GM18858 (cell line): ENCODE data around the gene FCRLA.
"Not testable (repeated sequence)": the region's sequence is repeated elsewhere in the genome, so short reads cannot be mapped to it uniquely, and the experiment has no call there.

Experiments
- ATAC-seq: cut with Tn5 transposase; IDR thresholded peaks from one replicate; pipeline ENCODE4 v1.9.1; 2021; ENCODE audit not compliant: unreplicated experiment

FCRLA gene, protein sequence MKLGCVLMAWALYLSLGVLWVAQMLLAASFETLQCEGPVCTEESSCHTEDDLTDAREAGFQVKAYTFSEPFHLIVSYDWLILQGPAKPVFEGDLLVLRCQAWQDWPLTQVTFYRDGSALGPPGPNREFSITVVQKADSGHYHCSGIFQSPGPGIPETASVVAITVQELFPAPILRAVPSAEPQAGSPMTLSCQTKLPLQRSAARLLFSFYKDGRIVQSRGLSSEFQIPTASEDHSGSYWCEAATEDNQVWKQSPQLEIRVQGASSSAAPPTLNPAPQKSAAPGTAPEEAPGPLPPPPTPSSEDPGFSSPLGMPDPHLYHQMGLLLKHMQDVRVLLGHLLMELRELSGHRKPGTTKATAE

DNA sequence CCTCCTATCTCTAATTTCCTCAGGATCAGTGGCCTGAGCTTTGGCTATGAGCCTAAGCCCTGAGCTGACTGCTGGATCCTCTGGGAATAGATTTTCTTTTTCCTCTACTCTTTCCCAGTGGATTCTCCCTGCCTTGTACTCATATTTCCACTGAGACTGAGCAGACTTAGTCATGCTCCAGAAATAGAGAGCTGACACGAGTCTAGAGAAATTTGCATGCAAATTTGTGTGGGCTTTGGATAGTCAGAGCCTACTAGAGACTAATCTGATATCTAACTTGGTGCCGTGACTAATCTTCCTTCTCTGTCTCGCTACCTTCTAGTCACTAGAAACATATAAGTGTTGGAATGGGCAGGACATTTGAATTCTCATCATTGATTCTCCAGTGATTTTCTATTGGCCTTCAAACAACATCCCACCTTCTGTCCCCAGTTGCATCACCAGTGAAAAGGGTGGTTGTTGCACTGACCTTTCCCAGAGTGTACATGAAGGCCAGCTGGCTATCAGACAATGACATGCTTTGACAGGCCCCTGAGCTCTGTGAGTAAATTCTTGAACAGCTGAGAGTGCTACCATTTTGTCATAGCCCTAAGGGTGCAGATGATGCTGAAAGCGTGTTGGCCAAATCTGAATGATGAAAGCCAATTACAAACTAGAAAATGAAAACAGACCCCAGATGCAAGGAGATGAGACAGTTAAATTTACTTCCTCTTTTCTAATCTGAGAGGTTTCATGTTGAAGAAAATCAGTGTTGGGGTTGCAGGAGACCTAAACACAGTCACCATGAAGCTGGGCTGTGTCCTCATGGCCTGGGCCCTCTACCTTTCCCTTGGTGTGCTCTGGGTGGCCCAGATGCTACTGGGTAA, at the start of gene FCRLA:
Gene FCRLA, plus strand, starts transcription at position 748 of the 866 bp plus-strand sequence. Its CDS starts 36 bp downstream, at position 784.
- ATAC-seq: peak; percentile 44

DNA sequence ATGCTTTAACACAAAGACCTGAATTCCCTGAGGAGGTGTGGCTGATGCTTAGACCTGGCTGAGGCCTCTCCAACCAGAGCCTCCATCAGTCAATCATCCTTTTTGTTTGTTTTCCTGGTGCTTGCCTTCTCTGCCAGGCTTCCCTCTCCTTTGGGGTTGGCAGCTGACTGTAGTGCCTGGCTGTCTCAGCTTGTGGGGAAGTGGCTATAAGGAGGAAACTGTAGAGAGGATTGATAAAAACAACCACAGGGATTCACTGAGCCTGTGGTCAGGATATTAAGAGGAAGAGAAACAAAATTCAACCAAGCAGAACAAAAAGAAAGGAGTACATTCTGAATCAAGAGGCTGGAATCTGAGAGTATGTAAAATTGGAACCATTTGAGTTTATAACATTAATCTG, 48.5 kb upstream of the FCRLA start:
- not testable (repeated sequence) for ATAC-seq

DNA sequence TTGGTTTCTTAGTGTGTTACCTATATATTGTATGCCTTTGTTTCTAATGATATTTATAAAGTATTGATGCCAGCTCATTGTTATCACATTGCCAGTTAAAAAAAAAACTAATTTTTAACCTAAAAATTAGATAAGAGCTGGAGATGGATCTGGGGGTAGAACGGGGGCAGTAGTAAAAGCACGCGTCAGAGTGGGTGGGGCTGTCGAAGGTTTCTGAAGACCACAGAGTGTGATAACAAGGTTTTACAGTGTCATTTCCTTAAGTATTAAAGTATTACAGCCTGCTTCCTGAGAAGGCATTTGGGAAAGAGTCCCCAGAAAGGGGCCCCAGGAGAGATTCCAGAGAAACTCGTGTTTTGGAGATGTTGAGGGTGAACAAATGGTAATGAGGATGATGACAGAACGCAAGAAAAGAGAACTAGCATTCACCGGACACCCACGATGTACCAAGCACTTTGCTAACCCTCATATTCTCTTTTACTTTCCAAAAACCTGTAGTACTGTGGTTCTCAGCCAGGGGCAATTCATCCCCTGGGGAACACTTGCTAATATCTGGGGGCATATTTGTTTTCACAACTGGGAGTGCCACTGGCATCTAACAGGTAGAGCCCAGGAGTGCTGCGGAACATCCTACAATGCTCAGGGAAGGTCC, 45.2 kb upstream of the FCRLA start:
- ATAC-seq: not testable (repeated sequence)

DNA sequence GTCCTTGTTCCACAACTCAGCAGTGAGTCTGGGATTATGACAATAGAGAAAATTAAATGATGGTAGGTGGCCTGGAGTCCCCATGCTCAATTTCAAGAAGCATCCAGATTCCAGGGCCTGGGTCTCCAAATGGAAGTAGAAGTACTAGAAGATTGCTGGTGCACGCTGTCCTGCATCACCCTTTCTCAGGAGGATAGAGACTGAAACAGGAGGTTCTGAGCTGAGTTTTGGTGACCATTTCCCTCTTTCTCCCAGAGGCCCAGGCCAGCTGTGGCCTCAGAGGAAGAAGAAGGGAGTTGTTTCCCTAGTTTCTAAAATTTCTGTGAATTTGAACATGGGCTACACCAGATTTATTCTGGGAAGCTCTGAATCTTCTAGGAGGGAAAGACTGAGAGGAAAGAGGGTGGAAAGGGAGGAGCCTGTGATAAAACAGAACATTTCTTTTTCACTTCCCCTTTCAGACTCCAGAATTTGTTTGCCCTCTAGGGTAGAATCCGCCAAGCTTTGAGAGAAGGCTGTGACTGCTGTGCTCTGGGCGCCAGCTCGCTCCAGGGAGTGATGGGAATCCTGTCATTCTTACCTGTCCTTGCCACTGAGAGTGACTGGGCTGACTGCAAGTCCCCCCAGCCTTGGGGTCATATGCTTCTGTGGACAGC, 44.2 kb upstream of the FCRLA start, which contains the start of gene FCGR2B:
Gene FCGR2B, plus strand, starts transcription at position 460 of the 656 bp plus-strand sequence. Its CDS starts 99 bp downstream, at position 559.
- not testable (repeated sequence) for ATAC-seq

DNA sequence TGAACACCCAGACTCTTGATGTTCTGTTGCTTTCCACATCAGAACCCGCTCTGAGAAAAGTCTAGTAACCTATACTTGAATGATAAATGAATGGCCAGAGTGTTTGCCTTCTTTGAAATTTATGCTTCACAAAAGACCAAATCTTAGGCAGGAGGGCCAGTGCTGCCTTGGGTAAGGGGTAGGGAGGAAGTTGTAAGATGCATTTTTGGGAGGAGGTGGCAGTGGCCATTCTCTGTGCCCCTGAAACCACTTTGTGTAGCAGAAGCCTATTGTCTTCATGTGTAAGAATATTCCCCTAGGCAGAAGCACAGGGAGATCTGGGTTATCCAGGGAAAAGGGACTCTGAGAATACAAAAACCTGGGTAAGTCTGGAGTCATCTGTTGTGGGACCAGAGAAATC, 43.5 kb upstream of the FCRLA start:
- not testable (repeated sequence) for ATAC-seq

DNA sequence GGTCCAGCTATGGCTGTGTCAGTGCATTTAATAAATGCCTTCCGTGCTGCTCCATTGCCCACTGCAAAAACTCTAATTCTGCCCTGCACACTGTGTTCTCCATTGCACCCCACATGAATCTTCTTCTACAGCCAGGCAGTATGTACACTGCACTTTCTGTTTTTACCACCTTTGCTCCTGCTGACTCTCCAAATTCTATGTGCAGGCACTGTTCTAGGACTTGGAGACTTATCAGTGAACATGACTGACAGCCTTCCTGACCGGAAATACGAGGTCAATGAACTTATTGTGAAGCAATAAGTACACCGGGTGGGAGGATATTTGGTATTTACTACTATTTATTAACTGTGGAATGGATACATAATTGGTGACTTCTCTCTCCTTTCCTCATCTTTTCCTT, 42.3 kb upstream of the FCRLA start:
- ATAC-seq: not testable (repeated sequence)

DNA sequence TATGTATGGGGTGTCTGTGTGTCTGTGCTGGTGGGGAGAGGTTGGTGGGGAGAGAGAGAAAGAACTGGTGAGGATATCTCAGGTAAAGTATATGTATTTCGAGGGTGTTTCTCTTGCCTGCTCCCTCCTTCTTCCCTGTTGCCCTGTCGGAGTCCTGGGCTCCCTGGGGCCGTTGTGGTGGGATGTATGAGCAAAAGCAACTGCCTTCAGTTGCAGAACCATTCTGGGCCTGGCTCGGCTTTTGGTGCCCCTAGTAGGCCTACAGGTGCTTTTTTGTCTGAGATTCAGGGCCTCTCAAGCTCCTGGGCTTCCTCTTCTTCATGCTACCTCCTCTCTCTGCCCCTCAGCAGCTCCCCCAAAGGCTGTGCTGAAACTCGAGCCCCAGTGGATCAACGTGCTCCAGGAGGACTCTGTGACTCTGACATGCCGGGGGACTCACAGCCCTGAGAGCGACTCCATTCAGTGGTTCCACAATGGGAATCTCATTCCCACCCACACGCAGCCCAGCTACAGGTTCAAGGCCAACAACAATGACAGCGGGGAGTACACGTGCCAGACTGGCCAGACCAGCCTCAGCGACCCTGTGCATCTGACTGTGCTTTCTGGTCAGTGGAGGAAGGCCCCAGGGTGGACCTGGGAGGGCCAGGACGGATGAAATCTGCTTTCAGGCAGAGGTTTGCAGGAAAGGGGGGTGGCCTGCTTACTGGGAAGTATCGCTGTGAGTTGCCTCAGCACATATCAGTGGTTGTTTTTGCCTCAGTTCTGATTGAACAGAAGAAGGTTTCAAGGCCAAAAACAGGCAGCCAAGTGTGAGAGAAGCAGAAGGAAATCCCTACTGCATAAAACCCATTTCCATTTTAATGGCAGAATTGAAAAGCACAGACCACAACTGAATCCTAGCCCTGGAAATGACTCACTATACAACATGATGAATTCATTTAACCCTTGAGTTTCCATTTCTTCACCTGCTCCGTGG, 35.7 kb upstream of the FCRLA start:
- not testable (repeated sequence) for ATAC-seq

DNA sequence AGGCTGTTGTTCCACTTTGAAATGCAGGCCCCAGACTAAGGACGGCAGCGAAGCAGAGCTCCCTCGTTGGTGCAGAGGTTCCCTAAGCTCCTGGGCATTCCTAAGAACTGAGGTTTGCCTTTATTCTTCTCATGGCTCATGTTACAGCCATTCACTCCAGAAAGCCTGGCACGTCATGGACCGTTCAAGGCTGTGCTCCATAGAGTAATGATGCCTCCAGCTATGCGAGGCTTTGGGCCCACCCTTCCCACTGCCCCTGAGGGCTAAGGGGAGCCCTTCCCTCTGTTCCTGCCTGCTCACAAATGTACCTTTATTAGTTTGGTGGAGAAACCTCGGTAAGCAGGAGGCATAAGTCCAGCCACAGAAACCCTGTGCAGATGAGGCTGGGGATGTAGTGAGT, 33.6 kb upstream of the FCRLA start:
- ATAC-seq: not testable (repeated sequence)

DNA sequence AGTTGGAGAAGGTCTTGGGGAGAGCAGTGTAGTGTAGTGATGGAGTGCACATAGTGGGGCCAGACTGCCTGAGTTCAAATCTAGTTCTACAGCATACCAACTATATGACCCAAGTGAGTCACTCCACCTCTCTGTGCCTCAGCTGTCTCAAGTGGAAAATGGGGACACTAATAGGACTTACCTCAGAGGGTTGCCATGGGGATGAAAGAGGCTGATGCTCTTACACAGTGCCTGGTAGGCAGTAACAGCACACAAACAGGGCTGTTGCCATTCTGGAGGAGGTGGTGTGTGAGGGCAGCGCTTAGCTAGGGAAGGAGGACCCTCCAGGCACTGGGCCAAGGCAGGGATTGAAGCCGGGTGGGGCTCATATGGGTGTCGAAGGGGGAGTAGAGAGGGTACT, 32.6 kb upstream of the FCRLA start:
- ATAC-seq: not testable (repeated sequence)

DNA sequence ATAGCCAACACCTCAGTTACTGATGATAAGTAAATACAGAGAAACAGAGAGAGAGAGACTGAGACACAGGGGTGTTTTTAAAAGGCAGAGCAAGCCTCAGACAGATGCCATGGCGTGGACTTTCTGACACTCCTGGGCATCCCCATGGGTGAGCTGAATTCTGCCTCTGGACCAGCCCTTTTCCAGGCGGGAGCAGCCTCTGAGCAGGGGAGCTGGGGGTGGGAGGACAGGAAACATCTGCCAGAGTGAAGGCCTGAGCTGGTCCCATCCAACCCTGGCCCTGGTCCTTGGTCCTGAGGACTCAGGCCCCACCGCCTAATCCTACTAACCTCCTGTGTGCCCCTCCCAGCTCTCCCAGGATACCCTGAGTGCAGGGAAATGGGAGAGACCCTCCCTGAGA, 32.1 kb upstream of the FCRLA start:
- not testable (repeated sequence) for ATAC-seq

DNA sequence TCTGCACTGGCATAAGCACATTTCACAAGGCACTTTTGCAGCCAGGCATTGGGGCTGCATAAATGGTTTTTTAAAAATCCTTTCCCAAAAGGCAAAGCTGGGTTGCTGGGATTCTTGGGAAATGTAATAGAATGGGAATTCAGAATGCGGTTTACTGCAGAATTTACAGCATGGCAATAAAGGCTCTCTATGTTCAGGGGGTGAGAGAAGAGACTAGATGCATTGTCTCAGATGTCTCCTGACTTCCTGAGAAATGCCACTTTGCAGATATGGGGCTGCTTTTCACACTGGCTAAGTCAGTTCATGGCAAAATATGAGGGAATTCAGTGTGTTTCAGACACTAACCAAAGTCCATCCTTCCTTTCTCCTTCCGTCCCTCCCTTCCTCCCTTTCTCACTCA, 30.6 kb upstream of the FCRLA start:
- ATAC-seq: no peak

DNA sequence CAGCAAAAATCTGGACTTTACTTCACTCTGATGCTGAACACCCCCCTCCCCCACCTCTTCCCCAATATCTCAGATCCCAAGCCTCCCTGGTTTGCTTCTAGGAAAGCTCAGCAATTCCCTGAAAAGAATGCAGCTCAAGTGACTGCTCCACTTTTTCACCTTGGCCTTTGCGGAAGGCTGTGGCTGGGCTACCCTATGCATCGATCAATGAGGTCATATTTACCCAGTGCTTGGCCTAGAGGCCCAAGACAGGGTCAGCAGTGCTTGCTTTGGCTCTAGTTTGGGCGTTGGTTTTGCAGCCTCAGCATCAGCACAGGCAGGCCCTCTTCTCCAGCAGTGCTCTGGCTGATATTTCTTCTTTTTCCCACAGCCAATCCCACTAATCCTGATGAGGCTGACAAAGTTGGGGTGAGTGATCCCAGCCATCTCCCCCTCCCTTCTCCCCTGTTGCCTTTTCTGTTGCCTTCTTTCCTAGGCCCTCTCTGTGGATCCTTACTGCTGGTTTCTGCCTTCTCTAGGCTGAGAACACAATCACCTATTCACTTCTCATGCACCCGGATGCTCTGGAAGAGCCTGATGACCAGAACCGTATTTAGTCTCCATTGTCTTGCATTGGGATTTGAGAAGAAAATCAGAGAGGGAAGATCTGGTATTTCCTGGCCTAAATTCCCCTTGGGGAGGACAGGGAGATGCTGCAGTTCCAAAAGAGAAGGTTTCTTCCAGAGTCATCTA, 29.9 kb upstream of the FCRLA start:
- ATAC-seq: no peak

DNA sequence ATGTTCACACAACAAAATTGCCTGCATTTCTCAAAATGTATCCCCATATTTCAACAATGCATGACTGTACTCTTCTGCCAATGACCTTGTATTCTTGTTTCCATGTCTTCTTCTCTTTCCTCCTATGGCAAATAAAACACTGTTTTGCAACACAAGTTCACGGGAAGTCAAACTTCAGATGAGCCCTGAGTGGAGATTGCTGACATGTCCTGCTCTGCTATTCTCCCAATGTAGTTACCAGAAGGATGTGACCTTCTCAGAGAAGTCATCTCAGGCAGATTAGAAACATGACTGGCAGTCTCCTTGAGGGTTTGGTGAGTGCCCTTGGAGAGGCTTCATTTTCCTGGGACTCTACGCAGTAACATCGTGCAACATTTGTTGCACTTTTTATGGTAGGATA, 28.5 kb upstream of the FCRLA start:
- no peak for ATAC-seq

DNA sequence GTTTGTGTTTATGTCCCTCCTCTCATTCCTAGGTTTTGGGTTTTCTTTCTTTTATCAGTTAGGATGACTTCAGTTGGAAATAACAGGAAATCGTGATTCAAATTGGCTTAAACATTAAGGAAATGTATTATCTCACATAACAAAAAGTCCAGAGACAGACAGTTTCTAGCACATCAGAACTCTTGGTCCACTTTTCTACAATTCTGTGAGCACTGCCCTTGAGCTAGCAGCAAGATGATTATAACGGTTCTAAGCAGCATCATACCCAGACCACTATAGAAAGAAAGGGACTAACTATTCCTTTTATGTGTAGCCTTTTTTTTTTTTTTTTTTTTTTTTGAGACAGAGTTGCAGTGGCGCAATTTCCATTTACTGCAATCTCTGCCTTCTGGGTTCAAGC, 25.1 kb upstream of the FCRLA start:
- ATAC-seq: no peak

DNA sequence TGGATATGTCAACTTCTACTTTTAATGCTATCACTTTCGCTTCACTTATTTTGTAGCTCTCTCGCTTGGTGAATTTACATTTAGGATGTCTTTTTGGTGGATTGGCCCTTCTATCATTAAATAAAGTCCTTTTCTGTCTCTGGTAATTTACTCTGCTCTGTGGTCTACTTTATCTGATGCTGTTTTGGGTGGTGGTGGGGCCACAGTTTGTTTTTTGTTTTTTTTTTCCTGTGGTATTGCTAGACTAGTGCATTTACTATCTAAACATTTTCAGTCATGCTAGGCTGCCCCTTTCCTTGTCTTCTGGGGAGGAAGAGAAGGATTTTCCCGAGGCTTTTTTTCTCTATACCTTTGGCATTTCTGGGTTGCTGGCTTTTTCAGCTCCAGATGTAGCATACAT, 18.1 kb upstream of the FCRLA start:
- ATAC-seq: no peak

DNA sequence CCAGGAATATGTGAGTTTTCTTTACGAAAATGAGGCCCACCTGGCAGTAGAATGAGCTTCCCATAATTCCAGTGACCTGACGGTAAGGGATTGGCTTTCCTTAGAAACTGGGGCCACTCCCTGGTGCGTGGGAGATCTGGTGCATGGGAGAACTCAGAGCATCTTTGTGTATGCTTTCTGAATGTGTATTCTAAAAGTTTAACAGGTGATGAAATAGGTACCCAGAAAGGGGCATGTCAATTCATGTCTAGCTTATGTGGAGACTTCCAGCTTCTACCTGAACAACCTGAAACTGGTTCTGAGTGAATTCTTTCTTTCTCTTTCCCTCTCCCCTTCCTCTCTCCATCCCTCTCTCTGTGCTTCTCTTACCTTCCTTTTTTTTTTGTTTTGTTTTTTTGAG, 15.2 kb upstream of the FCRLA start:
- no peak for ATAC-seq

DNA sequence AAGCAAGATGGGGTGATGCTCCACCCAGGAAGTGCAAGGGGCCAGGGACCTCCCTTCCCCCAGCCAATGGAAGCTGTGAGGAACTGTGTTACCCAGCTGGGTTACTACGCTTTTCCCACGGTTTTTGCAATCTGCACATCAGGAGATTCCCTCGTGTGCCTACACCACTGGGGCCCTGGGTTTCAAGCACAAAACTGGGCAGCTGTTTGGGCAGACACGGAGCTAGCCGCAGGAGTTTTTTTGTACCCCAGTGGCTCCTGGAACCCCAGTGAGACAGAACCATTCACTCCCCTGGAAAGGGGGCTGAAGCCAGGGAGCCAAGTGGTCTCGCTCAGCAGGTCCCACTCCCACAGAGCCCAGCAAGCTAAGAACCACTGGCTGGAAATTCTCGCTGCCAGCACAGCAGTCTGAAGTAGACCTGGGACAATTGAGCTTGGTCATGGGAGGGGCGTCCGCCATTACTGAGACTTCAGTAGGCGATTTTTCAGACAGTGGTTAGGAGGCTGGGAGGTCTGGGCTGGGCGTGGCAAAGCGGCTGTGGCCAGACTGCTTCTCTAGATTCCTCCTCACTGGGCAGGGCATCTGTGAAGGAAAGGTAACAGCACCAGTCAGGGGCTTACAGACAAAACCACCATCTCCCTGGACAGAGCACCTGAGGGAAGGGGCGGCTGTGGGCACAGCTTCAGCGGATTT, 13.9 kb upstream of the FCRLA start:
- not testable (repeated sequence) for ATAC-seq

DNA sequence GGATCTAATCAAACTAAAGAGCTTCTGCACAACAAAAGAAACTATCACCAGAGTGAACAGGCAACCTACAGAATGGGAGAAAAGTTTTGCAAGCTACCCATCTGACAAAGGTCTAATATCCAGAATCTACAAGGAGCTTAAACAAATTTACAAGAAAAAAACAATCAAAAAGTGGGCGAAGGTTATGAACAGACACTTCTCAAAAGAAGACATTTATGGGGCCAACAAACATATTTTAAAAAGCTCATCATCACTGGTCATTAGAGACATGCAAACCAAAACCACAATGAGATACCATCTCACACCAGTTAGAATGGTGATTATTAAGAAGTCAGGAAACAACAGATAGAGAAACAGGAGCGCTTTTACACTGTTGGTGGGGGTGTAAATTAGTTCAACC, 8.7 kb upstream of the FCRLA start:
- not testable (repeated sequence) for ATAC-seq
